Vagina (tissue), 2 donors: ENCODE measurements around the gene BTC.

Source experiments
- CTCF ChIP-seq, 3 experiments: fragments of 450-650 bp in 2 of 3; fragments of 200-600 bp in 1 of 3; sonication (generic) in 1 of 3; IDR thresholded peaks; one replicate each; pipeline ENCODE4 v1.5.1; 2017 to 2019; ENCODE audit warnings: antibody characterized with exemption in 3 of 3, mild to moderate bottlenecking in 2 of 3, moderate library complexity in 2 of 3
- POLR2AphosphoS5 ChIP-seq, 2 donors: sonication (generic); formaldehyde crosslinking; IDR thresholded peaks; one replicate each; pipeline ENCODE4 v1.9.0; 2017; ENCODE audit warnings: antibody characterized with exemption in 2 of 2, mild to moderate bottlenecking in 2 of 2, low read depth in 1 of 2; ENCODE audit not compliant: insufficient read depth in 1 of 2

DNA sequence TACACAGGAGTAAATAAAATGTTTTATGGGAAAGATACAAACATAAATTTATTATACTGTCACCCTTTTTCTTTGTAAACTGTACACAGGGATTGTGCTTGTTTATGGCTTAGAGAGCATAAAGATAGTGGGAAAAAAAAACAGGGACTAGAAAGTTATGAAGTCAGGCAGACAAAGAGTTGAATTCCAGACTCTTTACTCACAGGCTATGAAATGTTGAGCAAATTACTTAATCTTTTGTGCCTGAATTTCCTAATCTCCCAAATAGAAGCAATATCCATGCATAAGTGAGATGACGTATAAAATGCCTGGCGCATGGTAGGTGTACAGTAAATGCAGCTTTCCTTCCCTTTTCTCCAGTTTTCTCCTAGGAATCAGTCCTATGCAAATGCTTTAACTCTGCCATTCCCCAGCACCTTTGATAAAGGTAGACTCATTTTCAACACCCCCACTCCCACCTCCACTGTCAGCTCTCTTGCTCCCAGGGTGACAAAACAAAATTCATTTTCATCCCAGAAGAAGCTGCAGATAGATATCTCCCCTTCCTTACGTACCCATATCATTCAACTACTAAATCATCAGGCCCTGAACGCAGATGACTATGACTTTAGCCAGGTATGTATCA is 44.5 kb upstream of the BTC start:
- no peak for TF ChIP-seq POLR2AphosphoS5 (IDR thresholded peaks at IDR 0.05; ENCODE audit: insufficient read depth in 1 of 2, low read depth in 1 of 2)
- no peak for TF ChIP-seq CTCF (IDR thresholded peaks at IDR 0.05)
